ENCODE measurements around the gene SREBF2. TPM values are rescaled to one million over a fixed set of nuclear protein-coding genes. Genes with fewer than 3 reads are reported as not detected.

SREBF2 gene
- total RNA-seq, 1 experiment from 2014 or later = 129 TPM

- H3K4me2 ChIP-seq (ENCODE audit: low read length) = no peak overlapping the region
- peaks cover 0 to under 1% of the 10 kb centered on the region in 2 experiments; a peak in 2 of 4 replicates for H3K36me3 ChIP-seq (ENCODE audit: control insufficient read depth in 1 of 2, insufficient read depth in 2 of 2, low read length in 2 of 2)
- H3K4me3 ChIP-seq (replicated peaks in 1 of 2; ENCODE audit: low read depth in 1 of 2, low read length in 2 of 2) = no peak overlapping the region
- POLR2A ChIA-PET = no interaction called here
- ATAC-seq = no peak
- no peak for TF ChIP-seq TCF7L2 (IDR thresholded peaks at IDR 0.05; ENCODE audit: borderline replicate concordance, extremely low read depth, insufficient read depth, insufficient read length)
- TF ChIP-seq SIN3A (IDR thresholded peaks at IDR 0.05; ENCODE audit: low read depth) = no peak
- TF ChIP-seq EZH2phosphoT487 (IDR thresholded peaks at IDR 0.05; ENCODE audit: borderline replicate concordance) = no peak
- TF ChIP-seq ZFX (IDR thresholded peaks at IDR 0.05) = no peak
- no peak for TF ChIP-seq FOSL1 (IDR thresholded peaks at IDR 0.05; ENCODE audit: low read depth)
- no peak for TF ChIP-seq CBX3 (IDR thresholded peaks at IDR 0.05; ENCODE audit: low read depth)
- no peak for TF ChIP-seq POLR2AphosphoS5 (IDR thresholded peaks at IDR 0.05; ENCODE audit: low read depth, low read length)
- TF ChIP-seq POLR2A (IDR thresholded peaks at IDR 0.05; ENCODE audit: borderline replicate concordance, extremely low read depth, insufficient read depth, insufficient read length) = no peak
- no peak for TF ChIP-seq EGR1 (IDR thresholded peaks at IDR 0.05; ENCODE audit: low read depth)
- TF ChIP-seq ELF1 (IDR thresholded peaks at IDR 0.05; ENCODE audit: borderline replicate concordance, low read depth) = no peak
- no peak for TF ChIP-seq MAX (IDR thresholded peaks at IDR 0.05)
- TF ChIP-seq SRF (IDR thresholded peaks at IDR 0.05; ENCODE audit: low read depth) = no peak
- TF ChIP-seq JUND (IDR thresholded peaks at IDR 0.05) = no peak
- TF ChIP-seq YY1 (IDR thresholded peaks at IDR 0.05; ENCODE audit: extremely low read depth, insufficient replicate concordance, low read depth, low read length) = no peak
- no peak for TF ChIP-seq REST (IDR thresholded peaks at IDR 0.05; ENCODE audit: low read depth)
- TF ChIP-seq CEBPB (IDR thresholded peaks at IDR 0.05; ENCODE audit: low read depth) = no peak
- no peak for TF ChIP-seq EZH2 (IDR thresholded peaks at IDR 0.05)
- TF ChIP-seq ATF3 (IDR thresholded peaks at IDR 0.05) = no peak
- TF ChIP-seq CTCF (IDR thresholded peaks at IDR 0.05 in 2 of 3, conservative IDR thresholded peaks at IDR 0.05 in 1 of 3; ENCODE audit: borderline replicate concordance in 1 of 3, insufficient read depth in 1 of 3, low read depth in 2 of 3, low read length in 2 of 3) = no peak
- no peak for TF ChIP-seq SP1 (IDR thresholded peaks at IDR 0.05; ENCODE audit: low read depth)
- no peak overlapping the region for H2AFZ ChIP-seq (ENCODE audit: low read depth, low read length, poor library complexity, severe bottlenecking)
- no peak overlapping the region for H3K9ac ChIP-seq (ENCODE audit: low read length)
- no peak for DNase-seq (ENCODE audit: low read depth, low spot score)
- H3K27me3 ChIP-seq (ENCODE audit: insufficient read depth, low read length) = no peaks in the 10 kb centered on the region
- H3K9me3 ChIP-seq (ENCODE audit: control insufficient read depth in 1 of 2, insufficient read depth in 1 of 2, low read depth in 1 of 2, low read length in 2 of 2) = no peaks in the 10 kb centered on the region
- H4K20me1 ChIP-seq (ENCODE audit: insufficient read depth) = no peaks in the 10 kb centered on the region; the same call in 1 of the 2 replicates
- BruUV-seq (replicated peaks) = no TSS peak
- CTCF ChIA-PET = interaction anchor here (0.6 to 1.1 kb wide), 2 partner anchors 15 to 111 kb away, joined by 3 read pairs; no protein-coding TSS in a partner anchor
- H3K9me2 ChIP-seq (ENCODE audit: insufficient read depth) = no peaks in the 10 kb centered on the region
- intact Hi-C loops (cut with micrococcal nuclease) = no loop called here
- H3K27ac ChIP-seq (ENCODE audit: low read depth, low read length) = no peak overlapping the region
- RAD21 ChIA-PET (ENCODE audit: low non-redundant PET in 1 of 2, low total read pairs in 2 of 2, uncharacterized antibody in 2 of 2, unreplicated experiment in 2 of 2) = no interaction called here
- peaks cover 26% of the 10 kb centered on the region; the same call in 1 of the 2 replicates for H3K79me2 ChIP-seq (ENCODE audit: insufficient read depth, low read length)
- no peaks in the 10 kb centered on the region for H3K4me1 ChIP-seq (ENCODE audit: control insufficient read depth in 1 of 2, insufficient read depth in 2 of 2, low read length in 2 of 2)
Measured at GRCh38 chr22:41808400-41808799, 24.5 kb upstream of the SREBF2 start.
